Measurements from ENCODE around the gene C4orf50.
"Not testable (repeated sequence)": the region's sequence is repeated elsewhere in the genome, so short reads cannot be mapped to it uniquely, and the experiment has no call there.

The C4orf50 gene

GRCh38 chr4:5963611-5964010 lies 54.6 kb downstream of the C4orf50 start:
- peak; percentile 37 for DNase-seq

- DNase-seq, result no peak
Measured at GRCh38 chr4:5962416-5962815, 55.8 kb downstream of the C4orf50 start.

GRCh38 chr4:5960252-5960880 lies 57.9 kb downstream of the C4orf50 start:
- no peak for DNase-seq

DNA sequence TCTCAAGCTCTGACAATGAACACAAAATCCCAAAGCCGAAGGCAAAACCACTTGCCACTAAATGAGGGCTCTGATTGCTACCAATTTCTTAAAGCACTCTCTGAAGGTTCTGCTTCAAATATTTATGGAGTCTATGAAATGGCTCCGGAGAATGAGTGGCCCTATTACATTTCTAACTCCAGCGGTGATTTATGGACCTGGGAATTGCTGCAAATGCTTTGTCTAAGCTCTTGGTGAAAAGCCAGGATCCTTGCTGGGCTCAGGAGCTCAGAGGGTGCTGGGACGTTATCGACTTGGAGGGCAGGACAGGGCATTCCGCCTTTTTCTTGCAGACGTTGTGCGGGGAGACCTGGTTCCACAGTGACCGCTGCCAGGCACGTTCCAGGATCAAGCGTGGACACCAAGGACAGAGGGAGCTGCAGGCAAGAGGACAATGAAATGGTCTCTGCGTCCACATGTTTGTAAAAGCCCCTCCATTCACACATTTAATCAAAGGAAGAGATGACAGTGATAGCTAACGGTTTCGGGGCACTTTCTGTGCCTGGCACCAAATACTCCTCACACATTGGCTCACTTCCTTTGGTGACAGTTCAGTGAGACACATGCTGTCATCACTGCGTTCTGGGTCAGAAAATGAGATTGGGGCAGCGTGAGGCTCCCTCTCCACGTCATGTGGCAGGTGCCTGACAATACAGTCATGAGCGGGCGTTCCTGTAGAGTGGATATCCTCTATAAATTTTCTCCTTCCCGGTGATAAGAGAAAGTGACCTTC lies 58.8 kb downstream of the C4orf50 start:
- no peak for DNase-seq

GRCh38 chr4:5958199-5958735 lies 60.0 kb downstream of the C4orf50 start:
- DNase-seq, result no peak

GRCh38 chr4:5957076-5957475 lies 61.2 kb downstream of the C4orf50 start:
- no peak for DNase-seq

DNA sequence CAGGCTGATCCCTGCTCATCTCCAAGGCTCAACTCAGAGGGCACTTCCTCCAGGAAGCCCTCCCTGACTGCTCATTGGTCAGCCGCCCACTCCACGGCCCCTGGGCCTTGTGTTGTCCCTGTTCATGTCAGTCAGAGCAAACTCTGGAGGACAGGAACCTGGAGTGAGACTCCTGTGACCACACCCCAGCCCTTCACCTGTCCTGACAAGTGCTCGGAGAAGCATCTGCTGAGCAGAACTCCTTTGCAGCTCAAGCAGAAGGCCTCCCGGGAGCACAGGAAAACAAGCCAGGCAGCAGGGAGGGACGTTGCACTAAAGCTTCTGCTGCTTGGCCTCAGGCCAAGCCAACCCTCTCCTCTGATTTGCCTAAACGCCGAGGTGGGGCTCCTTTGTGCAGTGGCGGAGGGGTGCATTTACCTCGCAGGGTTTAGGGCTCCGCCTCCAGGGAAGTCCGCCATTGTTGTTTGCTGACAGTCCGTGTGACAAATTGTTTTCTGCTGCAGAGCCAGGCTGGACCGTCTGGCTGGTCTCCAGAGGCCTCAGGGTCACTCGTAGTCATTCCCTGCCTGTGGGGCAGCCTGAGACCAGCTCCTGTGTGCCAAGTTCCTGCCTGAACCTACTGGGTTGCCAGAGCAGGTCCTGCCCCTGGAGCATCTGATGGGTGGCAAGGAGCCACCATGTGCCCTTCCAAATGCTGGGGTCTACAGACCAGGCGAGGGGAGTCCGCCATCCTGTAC lies 61.8 kb downstream of the C4orf50 start:
- DNase-seq, result peak; percentile 94

DNA sequence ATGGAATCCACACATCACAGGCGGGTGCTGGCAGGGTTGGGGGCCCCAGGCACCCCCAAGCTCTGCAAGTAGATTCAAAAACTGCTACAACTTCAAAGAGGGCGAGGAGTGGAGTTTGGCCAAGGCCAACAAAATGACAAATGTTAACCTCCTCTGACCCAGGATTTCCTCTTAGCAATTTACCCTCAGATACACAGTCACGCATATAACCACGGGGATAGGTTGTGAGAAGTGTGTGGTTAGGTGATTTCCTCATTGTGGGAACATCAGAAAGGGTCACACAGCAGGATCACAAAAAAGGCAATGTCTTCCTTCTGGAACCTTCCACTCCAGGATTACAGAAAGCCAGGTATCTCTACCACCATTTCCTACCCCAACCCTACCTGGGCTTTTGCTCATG lies 62.4 kb downstream of the C4orf50 start:
- DNase-seq, result no peak

DNA sequence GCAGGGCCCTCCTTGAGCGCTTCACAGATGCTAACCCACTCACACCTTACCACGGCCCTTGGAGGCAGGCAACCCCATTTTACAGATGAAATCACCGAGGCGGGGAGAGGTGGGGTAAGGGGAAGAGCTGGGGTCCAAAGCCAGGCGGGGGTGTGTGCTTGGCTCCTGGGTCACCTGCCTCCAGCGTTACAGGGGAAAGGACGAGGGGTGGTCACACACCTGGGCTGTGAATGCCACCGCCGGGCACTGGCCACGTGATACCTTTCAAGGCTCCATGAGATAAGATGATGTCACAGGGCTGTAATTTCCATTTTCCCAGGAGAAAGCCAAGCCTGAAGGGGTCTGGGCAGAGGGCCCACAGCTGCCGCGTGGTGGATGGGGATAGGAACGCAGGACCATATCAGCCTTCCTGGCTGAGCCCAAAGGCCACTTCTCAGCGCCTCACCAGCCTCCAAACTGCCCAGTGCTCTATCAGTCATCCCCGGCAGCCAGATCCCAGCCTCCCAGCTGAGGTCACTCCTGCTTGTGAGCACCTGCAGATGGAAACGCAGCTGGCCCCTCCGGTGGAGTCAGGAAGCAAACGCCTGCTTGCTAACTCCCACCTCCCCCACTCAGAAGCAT lies 62.9 kb downstream of the C4orf50 start:
- DNase-seq, result peak; percentile 72

- no peak for DNase-seq
Measured at GRCh38 chr4:5954056-5954760, 64.0 kb downstream of the C4orf50 start.

GRCh38 chr4:5952975-5953951 lies 65.0 kb downstream of the C4orf50 start:
- DNase-seq, result no peak

GRCh38 chr4:5952286-5952974 lies 65.8 kb downstream of the C4orf50 start:
- DNase-seq, result no peak

DNA sequence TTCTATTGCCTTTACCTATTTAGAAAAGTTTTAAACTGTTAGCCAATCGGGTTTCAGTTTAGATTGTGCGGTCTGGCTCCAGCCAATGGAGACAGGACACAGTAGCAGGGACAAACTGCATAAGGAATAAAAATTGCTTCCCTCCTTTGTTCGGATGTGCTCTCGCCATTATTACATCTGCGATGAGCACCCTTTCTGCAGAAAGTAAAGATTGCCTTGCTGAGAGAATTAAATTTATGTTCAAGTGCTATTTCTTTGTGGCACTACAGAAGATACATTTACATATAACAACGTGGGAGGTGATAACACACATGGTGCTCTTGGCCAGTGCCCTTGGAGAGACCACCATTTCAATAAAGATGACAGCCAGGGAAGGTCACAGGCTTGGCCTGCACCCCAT lies 71.6 kb downstream of the C4orf50 start:
- DNase-seq, result not testable (repeated sequence)

DNA sequence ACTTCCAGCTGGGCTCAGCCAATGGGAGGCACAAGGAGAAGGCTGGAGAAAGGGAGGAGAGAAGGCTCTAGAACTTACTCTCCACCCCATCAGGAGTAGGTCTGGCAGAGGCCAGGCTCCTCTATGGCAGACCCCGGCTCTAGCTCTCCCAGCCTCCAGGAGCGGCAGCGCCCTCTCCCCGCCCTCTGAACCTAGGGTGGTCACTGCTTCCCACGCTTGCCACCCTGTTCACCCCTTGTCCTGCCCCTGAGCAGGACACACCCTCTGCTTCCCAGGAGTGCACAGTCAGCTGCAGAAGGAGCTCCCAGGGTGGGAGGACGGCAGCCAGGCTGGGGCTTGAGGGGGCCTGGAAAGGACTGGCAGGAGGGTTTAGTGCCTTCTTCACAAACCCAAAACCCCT lies 72.3 kb downstream of the C4orf50 start:
- no peak for DNase-seq

DNA sequence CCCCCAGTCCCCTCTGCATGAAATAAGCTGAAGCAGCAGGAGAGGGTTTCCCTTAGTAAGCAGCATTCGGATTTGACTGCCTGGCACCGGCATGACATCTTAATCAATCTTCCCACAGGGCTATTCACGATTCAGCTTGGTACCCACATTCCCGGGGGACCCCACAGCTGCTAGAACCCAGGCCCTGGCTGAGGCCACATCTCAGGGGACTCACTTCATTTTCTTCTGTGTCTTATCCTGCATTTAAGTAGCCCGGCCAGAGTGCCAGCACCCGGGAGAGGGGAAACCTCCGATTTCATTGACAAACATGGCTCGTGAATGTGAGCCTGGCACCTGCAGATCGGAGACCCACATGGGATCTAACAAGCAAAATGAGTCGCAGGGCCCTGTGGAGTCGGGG lies 73.1 kb downstream of the C4orf50 start:
- DNase-seq, result no peak

GRCh38 chr4:5943561-5943960 lies 74.7 kb downstream of the C4orf50 start:
- DNase-seq, result no peak

GRCh38 chr4:5942947-5943346 lies 75.3 kb downstream of the C4orf50 start:
- DNase-seq, result no peak

DNA sequence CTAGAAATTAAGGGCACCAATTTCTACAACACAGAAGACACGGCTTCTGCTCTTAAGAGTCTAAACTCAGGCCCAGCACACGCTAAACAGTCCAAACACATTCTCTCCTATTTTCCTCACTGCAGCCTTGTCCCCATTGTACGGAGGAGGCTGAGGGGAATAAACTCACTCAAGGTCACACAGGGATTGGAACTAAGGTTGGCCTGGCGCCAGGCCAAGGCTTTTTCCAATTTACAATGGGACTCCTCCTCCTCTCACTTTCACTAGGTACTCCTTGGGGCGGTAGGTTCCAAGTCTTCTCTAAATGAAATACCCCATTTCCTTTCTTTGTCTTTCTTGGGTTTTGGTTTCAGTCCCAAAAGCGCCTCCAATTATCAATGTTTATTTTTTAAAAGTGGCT lies 76.6 kb downstream of the C4orf50 start:
- no peak for DNase-seq

GRCh38 chr4:5940470-5941203 lies 77.6 kb downstream of the C4orf50 start:
- peak; percentile 93 for DNase-seq

Data from NCI-H774 (cell line).